Measurements from ENCODE around the gene GJA8. TPM values are rescaled to one million over a fixed set of nuclear protein-coding genes. Genes with fewer than 3 reads are reported as not detected.
"Not testable (repeated sequence)": the region's sequence is repeated elsewhere in the genome, so short reads cannot be mapped to it uniquely, and the experiment has no call there.

GJA8 gene
- not detected for total RNA-seq (ENCODE audit: insufficient read depth, low replicate concordance)

DNA sequence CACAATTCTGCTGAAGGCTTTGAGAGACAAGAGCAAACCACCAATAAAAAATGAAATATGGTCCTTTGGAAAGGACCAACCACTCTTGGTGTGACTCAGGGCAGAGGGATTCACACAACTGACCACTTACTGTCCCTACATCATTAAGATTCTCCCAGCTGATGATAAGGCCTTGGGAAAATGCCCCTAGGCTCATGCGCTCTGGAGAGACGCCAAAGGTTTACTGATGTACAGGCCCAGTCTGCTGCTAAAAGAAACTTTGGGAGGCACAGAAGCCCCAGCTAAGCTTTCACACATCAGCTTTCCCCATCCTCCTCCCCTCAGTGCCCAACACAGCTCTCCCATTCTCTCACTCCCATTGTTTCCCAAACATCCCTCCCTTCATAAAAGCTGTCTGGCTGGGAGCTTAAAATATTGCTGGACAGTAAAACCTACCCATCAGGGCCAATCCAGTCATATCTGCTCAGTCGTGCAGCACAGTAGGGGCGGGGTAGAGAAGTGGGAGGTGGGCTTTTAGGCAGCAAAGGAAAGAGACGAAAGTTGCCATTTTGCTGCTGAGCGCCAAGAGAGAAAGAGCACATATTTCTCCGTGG is at the start of gene GJA8:
Gene GJA8 (plus strand): TSS at position 543 of the 593 bp plus-strand sequence. CDS start 5,161 bp downstream, outside the sequence.
- DNase-seq (ENCODE audit: low spot score): no peak

DNA sequence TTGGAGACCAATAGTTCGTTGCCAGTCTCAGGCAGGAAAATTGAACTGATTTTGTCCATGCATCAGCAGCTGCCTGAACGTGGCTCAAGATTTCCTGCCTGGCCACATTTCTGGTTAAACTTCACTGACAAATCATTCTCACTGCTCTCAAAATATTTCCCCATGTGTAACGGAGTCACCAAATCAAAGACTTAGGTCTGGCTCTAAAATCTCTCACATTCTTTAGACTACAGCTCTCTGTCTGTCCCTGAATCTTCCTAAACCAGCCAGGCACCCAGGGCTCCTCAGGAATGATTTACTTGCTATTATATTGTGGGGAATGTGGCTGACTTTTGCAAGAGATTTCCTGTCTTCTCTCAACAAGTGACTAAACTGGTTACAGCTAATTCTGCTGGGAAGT is 49.2 kb upstream of the GJA8 start:
- DNase-seq (ENCODE audit: low spot score): peak; percentile 46

DNA sequence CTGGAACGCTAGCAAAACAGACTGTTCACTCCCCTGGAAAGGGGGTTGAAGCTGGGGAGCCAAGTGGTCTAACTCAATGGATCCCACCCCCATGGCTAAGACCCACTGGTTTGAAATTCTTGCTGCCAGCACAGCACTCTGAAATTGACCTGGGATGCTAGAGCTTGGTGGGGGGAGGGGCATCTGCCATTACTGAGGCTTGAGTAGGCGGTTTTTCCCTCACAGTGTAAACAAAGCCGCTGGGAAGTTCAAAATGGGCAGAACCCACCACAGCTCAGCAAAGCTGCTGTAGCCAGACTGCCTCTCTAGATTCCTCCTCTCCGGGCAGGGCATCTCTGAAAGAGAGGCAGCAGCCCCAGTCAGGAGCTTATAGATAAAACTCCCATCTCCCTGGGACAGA is 47.6 kb upstream of the GJA8 start:
- DNase-seq (ENCODE audit: low spot score): not testable (repeated sequence)

DNA sequence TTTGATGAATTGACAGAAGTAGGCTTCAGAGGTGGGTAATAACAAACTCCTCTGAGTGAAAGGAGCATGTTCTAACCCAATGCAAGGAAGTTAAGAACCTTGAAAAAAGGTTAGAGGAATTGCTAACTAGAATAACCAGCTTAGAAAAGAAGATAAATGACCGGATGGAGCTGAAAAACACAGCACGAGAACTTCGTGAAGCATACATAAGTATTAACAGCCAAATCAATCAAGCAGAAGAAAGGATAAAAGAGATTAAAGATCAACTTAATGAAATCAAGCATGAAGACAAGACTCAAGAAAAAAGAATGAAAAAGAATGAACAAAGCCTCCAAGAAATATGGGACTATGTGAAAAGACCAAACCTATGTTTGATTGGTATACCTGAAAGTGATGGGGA is 46.6 kb upstream of the GJA8 start:
- not testable (repeated sequence) for DNase-seq (ENCODE audit: low spot score)

DNA sequence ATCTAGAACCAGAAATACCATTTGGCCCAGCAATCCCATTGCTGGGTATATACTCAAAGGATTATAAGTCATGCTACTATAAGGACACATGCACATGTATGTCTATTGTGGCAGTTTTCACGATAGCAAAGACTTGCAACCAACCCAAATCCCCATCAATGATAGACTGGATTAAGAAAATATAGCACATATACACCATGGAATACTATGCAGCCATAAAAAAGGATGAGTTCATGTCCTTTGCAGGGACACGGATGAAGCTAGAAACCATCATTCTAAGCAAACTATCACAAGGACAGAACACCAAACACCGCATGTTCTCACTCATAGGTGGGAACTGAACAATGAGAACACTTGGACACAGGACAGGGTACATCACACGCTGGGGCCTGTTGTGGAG is 35.4 kb upstream of the GJA8 start:
- DNase-seq (ENCODE audit: low spot score): not testable (repeated sequence)

DNA sequence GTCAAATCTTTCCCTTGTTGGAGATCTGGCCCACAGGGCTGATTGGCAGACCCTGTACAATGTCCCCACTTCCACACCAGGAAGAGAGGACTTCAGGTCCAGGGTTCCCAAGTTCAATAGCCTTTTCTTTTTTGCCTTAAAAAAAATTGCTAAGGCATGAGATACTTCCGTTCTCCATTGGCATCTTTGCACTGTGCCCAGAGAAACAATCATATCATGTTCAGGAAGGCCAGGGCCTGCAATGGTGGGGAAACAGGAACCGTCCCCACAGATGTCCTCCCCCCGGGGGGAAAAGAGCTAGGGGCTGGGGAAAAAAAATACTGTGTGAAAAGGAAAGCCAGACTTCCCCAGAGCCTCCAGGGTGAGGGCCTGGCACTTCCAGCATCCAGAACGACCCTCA is 24.6 kb upstream of the GJA8 start:
- DNase-seq (ENCODE audit: low spot score): peak; percentile 38

DNA sequence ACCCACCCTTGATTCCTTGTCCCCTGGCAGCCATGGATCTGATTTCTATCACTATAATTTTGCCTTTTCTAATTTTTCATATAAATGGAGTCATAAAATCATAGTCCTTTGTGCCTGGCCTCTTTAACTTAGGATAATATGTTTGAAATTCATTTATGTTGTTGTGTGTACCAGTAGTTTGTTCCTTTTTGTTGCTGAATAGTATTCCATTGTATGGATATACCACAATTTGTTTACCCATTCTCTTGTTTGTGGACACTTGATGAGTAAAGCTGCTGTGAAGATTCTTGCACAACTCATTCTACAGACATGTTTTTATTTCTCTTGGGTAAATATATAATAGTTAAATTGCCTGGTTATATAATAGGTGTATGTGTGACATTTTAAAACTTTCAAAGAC is 22.7 kb upstream of the GJA8 start:
- DNase-seq (ENCODE audit: low spot score): no peak

DNA sequence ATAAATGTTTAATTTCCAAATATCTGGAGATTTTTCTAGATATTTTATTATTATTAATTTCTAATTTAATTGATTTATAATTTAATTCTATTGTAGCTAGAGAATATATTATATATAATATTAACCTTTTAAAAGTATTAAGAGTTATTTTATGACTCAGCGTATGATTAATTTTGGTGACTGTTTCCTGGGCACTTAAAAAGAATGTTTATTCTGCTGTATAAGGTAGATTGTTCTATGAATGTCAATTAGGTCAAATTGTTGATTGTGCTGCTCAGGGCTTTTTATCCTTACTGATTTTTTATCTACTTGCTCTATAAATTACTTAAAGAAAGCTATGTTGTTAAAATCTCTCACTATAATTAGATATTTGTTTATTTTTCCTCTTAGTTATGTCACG is 20.1 kb upstream of the GJA8 start:
- no peak for DNase-seq (ENCODE audit: low spot score)

DNA sequence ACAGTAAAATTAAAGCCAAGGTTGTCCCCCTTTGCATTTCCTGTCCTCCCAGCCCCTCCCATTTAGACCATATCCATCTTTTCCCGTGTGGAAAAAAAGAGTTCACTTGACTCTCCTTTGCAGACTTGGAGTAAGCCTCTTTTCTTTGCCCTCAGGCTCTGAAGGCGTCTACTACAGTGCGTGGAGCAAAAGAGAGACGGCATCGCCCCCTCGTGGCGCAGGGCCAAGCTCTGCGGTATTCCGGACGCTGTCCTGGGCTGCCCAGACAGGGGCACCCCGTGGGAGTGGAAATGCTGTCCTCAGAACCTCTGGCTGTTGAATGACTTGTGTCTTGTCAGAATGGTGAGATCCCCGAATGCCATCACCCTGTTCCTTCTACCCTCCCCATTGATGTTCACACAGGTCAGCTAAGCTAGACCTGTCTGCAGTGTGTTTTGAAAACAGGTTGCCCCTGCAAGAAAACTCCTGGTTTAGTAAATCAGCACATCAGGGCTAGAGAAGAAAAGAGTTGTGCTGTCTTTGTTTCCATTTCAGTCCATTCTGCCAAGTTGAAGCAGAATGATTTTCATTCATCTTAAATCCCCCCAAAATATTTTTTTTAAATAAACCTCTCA is 12.3 kb upstream of the GJA8 start:
- peak; percentile 71 for DNase-seq (ENCODE audit: low spot score)

DNA sequence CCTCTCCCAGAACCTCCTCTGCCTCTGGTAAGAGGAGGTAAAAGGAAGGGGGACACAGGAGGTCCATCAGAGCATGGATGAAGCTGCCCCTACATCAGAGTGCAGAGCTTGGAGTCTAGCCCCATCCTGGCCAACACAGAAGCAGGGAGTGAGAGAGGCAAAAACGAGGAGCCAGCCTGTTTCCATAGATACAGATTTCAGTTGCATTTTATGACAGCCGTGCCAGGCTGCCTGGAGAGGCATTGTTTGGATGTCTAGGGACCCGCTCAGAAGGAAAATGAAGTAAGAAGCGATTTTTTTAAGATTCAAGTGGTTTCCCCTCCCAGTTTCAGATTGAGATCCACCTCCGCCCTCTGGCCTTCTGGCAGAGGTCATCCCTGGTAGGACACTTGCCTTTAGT is 11.5 kb upstream of the GJA8 start:
- DNase-seq (ENCODE audit: low spot score): no peak

DNA sequence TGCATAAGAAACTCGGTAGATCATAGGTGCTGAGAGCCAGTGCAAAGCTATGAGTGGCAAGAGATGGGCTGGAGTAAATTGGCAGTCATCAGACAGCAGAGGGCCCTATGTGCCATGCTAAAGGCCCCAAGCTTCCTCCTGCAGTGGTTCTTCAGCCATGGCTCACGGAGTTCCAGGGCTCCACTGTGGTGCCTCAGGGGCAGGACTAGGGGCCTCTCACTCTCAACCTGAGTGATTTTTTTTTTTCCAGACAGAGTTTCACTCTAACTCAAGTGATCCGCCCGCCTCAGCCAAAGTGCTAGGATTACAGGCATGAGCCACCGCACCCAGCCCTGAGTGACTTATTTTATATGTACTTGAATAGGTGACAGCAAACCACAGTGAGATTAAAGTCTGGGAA is 10.4 kb upstream of the GJA8 start:
- peak; percentile 9 for DNase-seq (ENCODE audit: low spot score)

DNA sequence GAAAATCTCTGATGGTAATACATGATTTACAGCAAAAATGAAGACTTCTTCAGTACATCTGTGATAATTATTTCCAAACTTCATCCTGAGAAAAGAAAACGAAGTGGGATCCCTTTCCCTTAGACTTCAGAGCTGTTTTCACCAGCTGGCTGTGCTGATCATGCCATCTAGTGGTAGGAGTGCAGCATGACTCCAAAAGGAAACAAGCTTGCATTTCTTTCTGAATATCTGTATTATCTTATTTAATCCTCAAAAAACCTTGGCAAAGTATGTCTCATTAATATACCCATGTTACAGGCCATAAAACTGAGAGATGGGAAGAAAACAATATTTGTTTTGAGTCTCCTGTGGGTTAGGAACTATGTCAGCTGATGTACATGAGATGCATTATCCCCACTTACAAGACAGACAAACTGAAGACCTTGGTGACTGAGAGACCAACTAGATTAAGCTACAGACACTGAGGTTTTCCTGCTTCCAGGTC is 9.8 kb upstream of the GJA8 start:
- DNase-seq (ENCODE audit: low spot score): peak; percentile 61

DNA sequence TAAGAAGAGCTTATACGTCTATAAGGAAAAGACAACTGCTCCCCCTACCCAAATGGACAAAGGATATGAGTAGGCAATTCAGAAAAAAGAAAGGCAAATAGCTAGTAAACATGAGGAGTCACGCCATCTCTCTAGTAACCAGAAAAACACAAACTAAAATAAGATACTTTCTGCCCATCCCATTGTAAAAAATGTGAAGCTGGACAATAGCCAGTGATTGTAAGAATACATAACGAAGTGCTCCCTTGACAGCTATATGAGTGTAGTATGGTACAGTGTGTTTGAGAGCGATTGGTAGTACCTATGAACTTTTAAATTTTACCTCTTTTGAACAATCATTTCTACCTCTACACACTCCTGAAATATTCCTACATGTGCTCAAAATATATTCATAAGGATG is 7.5 kb upstream of the GJA8 start:
- no peak for DNase-seq (ENCODE audit: low spot score)

DNA sequence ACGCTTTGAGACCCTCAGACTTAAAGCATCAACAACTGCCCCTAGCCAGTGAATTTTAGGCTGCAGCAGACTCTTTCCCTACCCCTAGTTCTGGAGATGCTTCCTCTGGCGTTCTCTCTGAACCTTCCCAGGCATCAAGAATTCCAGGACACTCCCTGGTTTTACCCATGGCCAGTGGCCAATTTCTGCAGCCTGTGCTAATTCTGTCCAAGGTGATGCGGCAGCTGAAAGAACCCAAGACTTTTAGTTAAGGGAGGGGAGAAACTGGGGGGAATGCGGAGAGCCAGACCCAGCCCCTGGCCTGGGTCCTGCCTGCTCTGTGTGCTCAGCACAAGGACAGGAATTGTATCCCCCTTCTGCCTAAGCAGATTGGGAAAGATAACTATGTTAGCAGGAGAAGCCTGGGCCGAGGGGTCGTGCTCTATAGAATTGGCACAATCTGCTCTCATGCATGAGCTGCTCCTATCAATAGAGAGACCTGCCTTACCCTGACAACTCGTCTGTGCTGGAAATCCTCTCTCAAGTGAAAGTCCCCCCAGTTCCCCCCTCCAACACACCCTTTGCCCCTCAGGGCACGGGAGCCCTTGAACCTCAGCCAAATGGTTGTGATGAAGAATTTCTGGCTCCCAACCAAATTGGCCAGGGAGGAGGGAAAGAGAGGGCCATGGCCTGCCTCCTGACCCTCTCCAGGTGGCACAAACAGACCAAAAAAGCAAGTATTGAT is 5.4 kb upstream of the GJA8 start:
- peak; percentile 15 for DNase-seq (ENCODE audit: low spot score)

DNA sequence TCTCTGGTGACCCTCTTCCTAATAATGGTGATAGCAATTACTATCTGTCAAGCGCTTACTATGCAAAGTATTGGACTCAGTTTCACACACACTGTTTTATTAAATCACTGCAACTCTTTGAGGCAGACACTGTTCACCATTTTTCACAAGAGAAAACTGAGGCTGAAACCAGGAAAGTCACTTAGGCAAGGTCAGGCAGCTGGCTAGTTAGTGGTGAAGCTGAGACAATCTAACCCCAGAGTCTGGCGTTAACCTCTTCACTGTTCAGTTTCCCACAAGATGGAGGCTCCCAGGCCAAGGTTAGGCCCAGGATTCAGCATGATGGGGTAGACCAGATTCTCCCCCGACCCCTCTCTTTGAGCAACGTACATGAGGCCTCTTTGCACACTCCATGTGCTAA is 4.8 kb upstream of the GJA8 start:
- DNase-seq (ENCODE audit: low spot score): no peak

DNA sequence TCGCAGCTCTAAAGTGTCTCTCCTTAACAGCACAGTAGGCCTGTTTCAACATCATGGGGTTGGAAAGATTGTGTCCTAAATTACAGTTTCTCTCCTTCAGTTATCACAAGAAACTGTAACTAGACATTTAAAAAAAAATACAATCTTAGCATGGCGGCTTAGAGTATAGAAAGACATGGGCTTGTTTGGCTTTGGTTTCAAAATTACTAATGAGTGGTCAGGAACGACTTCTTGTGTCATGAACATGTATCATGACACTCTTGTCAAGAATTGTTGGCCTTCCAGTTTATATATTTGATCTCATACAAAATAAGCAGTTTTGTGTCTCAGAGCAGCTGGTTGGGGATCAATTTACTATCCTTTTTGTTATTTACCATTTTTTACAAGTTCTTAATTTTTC is 2.1 kb downstream of the GJA8 start:
- DNase-seq (ENCODE audit: low spot score): no peak

DNA sequence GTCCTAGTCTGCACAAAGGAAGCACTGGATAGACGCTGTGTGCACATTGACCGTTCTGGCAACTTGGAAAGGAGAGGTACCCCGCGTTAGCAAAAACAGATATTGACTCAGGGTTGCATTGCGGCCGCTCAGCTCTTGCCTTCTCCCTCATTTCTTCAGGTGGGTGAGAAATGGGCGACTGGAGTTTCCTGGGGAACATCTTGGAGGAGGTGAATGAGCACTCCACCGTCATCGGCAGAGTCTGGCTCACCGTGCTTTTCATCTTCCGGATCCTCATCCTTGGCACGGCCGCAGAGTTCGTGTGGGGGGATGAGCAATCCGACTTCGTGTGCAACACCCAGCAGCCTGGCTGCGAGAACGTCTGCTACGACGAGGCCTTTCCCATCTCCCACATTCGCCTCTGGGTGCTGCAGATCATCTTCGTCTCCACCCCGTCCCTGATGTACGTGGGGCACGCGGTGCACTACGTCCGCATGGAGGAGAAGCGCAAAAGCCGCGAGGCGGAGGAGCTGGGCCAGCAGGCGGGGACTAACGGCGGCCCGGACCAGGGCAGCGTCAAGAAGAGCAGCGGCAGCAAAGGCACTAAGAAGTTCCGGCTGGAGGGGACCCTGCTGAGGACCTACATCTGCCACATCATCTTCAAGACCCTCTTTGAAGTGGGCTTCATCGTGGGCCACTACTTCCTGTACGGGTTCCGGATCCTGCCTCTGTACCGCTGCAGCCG is 5.4 kb downstream of the GJA8 start:
- no peak for DNase-seq (ENCODE audit: low spot score)

DNA sequence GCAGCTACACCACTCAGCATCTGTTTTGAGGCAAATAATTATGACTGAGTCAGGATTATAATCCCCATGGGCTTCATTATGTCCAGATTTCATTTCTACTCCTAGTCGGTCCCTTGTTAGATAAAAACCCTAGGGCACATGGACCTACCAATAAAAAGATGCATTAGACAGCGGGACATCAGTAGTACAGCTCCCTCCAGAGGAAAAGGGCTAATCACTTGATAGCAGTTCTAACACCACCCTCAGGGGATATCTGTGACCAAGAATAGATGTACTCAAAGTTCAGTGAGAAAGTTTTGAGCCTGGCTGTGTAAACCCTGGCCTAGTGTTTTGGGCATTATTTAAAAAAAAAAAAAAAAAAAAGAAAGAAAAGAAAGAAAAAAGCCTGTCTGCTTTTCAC is 10.0 kb downstream of the GJA8 start:
- DNase-seq (ENCODE audit: low spot score): no peak

DNA sequence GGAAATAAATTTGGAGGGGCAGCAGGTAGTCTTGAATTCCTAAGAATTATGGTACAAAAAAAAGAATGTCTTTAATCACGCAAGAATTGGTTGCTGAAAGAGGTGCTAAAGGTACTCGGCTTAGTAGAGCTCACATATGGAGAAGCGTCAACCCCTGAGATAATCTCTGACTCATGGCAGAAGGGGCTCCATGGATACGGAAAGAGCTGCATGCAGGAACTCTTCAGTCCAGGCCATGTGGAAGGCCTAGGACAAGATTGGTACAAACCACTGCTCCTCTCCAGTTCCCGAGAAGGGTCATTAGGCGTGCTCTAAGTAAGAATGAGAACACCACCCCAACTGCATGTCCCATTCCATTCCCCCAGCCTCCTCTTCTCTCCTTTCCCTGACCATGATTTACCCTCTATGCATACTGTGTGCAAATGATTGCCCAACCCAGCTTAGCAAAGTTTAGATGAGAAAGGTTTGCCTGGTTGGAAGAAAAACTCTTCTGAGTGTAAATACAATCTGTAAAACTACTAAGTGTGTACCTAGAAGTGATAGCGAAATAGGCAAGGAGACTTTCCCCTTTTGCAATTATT is 10.9 kb downstream of the GJA8 start:
- no peak for DNase-seq (ENCODE audit: low spot score)

DNA sequence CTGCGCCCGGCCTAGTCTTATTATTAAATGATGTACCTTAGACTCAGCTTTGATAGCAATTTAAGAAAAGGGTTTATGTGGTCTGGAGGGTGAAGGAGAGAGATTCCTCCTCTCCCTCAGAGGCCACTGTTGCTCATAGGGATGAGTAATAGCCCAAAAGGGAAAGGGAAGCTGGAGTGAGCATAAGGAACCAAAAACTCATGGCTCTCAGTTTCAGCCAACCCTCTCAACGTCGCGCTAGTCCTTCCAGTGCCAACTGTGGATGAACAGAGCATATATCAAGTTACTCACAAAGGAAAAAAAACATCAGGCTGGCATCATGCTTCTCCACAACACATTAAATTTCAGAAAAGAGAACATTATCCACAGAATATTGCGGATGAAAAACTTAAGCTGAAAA is 17.3 kb downstream of the GJA8 start:
- DNase-seq (ENCODE audit: low spot score): no peak

DNA sequence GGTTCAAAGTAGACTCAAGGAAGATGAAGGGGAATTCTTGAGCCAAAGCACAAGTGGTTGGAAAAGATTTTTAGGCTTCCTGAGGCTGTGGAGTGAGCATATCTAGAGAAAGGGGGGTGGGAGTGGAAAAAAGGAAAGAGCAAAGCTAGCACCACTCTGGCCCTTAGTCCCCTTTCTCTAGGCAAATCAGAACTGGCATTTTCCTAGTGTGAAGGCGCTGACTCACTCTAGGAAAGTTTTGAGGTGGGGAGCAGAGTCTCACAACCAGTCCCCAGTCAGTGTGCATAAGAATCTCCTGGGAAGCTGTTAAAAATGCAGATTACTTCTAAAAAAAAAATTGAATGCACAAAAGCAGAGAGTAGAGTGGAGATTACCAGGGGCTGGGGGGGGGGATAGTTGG is 22.2 kb downstream of the GJA8 start:
- no peak for DNase-seq (ENCODE audit: low spot score)

DNA sequence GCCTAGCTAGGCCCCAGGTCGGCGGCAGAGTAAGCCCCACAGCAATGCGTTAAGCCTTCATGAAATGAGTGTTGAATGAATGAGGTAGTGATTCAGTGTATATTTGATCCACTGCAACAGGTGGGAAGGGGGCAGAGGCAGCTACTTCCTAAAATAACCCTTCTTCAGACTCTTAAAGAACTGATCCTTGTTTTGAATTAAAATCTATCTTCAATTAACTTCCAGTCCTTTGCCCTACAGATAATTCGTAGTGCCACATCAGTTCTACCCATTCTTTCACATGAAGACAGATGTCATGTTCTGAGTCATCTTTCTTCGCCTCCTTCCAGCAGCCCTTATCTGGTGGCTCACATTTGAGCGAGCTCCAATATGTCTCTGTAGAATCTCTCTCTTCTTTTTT is 24.6 kb downstream of the GJA8 start:
- not testable (repeated sequence) for DNase-seq (ENCODE audit: low spot score)
